Measurements from ENCODE around the gene STK32C.

- no peak for TF ChIP-seq CTCF (IDR thresholded peaks at IDR 0.05)
- no peak for TF ChIP-seq POLR2A (IDR thresholded peaks at IDR 0.05)
Observed at GRCh38 chr10:132303361-132304115, 4.2 kb downstream of the STK32C start.

All from testis (tissue), 2 donors.